Neural crest cell (in vitro differentiated cells): Measurements from ENCODE around the gene OSCAR. TPM values are rescaled to one million over a fixed set of nuclear protein-coding genes. Genes with fewer than 3 reads are reported as not detected.

Experiments used
- DNase-seq: peaks from one replicate; pipeline ENCODE4 v3.0.0; 2021; ENCODE audit warnings: low read depth, mixed read lengths, low spot score
- H3K27ac Mint-ChIP-seq: one replicate; pipeline ENCODE4 v1.8.0; 2021; ENCODE audit warnings: mild to moderate bottlenecking, mixed read lengths; ENCODE audit not compliant: unreplicated experiment
- H3K27me3 Mint-ChIP-seq: 2 replicates; pipeline ENCODE4 v1.8.0; 2021; ENCODE audit warnings: low read depth, mild to moderate bottlenecking, mixed read lengths
- H3K36me3 Mint-ChIP-seq: 2 replicates; pipeline ENCODE4 v1.8.0; 2021; ENCODE audit warnings: low read depth, mild to moderate bottlenecking, mixed read lengths
- H3K4me1 Mint-ChIP-seq: 2 replicates; pipeline ENCODE4 v1.8.0; 2021; ENCODE audit warnings: mixed read lengths
- H3K4me3 Mint-ChIP-seq: one replicate; pipeline ENCODE4 v1.8.0; 2021; ENCODE audit warnings: mild to moderate bottlenecking, mixed read lengths
- H3K9me3 Mint-ChIP-seq: 2 replicates; pipeline ENCODE4 v1.8.0; 2021; ENCODE audit warnings: mixed read lengths
- total RNA-seq: library from RNA; stranded (reverse); gene quantifications from 2 replicates; pipeline ENCODE4 v1.2.1, GENCODE V29; 2021
- TF ChIP-seq, protein P1 (sequence below): fragments of 200-600 bp; sonication (generic); conservative IDR thresholded peaks from 2 replicates; pipeline ENCODE4 v1.5.0; 2021; ENCODE audit warnings: antibody characterized with exemption, mild to moderate bottlenecking

The OSCAR gene
- total RNA-seq, 1 donor from 2014 or later: not detected

DNA sequence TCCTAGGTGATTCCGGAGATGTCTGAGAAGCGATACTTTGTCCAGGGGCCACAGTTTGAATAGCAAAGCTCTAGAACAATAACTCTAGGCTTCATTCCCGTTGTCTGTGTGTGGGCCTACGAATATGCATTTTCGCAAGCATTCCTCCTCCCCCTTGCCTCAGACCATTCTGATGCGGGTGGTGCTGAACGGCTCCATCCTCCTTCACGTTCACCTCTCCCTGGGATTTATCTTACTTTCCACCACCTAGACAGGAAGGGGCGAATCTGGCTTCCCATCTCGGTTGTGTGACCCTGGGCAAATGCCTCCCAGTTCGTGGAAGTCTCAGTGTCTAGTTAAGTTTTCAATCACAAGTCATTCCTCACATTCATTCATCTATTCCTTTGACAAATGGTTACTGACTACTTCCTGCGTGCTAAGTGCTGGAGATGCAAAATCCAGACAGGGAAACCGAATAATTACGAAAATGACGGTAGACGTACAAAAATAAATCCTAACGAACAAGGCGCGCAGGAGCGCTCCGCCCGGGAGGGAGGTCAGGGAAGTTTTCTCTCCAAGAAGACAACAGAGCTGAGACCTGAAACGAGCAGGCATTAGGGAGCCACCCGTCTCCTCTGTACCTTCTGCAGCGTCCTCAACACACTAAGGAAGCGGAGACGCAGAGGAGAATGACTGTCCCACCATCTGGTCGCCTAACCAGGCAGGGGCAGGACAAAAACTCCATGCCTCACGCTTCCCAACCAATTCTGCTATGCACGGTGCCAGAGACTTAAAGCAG is 35.7 kb upstream of the OSCAR start:
- H3K9me3 Mint-ChIP-seq: no peaks in the 10 kb centered on the region
- H3K27me3 Mint-ChIP-seq: peaks cover 14% of the 10 kb centered on the region
- TF ChIP-seq, protein P1, sequence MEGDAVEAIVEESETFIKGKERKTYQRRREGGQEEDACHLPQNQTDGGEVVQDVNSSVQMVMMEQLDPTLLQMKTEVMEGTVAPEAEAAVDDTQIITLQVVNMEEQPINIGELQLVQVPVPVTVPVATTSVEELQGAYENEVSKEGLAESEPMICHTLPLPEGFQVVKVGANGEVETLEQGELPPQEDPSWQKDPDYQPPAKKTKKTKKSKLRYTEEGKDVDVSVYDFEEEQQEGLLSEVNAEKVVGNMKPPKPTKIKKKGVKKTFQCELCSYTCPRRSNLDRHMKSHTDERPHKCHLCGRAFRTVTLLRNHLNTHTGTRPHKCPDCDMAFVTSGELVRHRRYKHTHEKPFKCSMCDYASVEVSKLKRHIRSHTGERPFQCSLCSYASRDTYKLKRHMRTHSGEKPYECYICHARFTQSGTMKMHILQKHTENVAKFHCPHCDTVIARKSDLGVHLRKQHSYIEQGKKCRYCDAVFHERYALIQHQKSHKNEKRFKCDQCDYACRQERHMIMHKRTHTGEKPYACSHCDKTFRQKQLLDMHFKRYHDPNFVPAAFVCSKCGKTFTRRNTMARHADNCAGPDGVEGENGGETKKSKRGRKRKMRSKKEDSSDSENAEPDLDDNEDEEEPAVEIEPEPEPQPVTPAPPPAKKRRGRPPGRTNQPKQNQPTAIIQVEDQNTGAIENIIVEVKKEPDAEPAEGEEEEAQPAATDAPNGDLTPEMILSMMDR: no peak
- H3K27ac Mint-ChIP-seq: peak overlapping the region; percentile 61
- peak overlapping the region; percentile 90 for H3K4me3 Mint-ChIP-seq
- H3K4me1 Mint-ChIP-seq: peaks cover 38% of the 10 kb centered on the region
- no peaks in the 10 kb centered on the region for H3K36me3 Mint-ChIP-seq
- no peak for DNase-seq

DNA sequence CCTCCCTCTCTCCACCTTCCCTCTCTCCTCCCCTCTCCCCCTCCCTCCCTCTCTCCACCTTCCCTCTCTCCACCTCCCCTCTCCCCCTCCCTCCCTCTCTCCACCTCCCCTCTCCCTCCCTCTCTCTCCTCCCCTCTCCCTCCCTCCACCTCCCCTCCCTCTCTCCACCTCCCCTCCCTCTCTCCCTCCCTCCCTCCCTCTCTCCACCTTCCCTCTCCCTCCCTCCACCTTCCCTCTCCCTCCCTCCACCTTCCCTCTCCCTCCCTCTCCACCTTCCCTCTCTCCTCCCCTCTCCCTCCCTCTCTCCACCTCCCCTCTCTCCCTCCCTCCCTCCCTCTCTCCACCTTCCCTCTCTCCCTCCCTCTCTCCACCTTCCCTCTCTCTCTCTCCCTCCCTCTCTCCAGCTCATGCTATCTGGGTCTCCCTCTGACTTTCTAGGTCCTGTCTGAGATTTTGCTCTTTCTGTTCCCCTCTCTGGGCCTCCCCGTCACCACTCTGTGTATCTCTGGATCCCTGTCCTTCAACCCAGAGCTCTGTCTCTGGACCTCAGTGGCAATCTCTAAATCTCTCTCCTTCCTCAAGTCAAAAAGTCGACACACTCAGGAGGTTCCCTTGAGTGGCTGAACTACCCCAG is 33.5 kb upstream of the OSCAR start:
- TF ChIP-seq, protein P1: no peak
- no peak for DNase-seq
- Mint-ChIP-seq H3K4me3 (peak overlapping the region; percentile 57), H3K4me1 (peaks cover 24% of the 10 kb centered on the region), H3K27ac (no peak overlapping the region), H3K27me3 (peaks cover 14% of the 10 kb centered on the region), H3K9me3 (no peaks in the 10 kb centered on the region), H3K36me3 (no peaks in the 10 kb centered on the region)

DNA sequence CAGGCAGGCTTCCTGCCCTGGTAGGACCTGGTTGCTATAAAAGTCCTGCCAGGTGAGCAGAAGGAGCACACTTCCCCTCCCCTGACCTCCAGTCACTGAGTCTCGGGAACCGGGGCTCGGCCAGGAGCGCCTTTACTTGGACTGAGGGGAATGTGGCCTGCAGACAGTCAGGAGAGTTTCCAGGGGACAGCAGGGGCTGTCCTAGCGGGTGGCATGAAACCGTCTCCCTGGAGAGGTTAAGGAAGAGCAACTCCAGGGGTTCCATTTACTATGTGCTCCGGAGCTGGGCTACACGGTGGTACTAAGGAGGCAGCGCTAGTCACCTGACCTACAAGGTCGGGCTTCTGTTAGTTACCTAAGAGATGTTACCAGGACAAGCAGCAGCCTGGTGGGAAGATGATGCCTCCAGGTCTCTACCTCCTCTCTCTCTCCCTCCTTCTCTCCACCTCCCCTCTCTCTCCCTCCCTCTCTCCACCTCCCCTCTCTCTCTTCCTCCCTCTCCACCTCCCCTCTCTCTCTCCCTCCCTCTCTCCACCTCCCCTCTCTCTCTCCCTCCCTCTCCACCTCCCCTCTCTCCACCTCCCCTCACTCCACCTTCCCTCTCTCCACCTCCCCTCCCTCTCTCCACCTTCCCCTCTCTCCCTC is 32.8 kb upstream of the OSCAR start:
- Mint-ChIP-seq H3K27me3 (peaks cover 14% of the 10 kb centered on the region), H3K4me1 (peaks cover 18% of the 10 kb centered on the region), H3K4me3 (no peak overlapping the region), H3K36me3 (no peaks in the 10 kb centered on the region), H3K27ac (no peak overlapping the region), H3K9me3 (no peaks in the 10 kb centered on the region)
- DNase-seq: no peak
- TF ChIP-seq, protein P1: no peak

DNA sequence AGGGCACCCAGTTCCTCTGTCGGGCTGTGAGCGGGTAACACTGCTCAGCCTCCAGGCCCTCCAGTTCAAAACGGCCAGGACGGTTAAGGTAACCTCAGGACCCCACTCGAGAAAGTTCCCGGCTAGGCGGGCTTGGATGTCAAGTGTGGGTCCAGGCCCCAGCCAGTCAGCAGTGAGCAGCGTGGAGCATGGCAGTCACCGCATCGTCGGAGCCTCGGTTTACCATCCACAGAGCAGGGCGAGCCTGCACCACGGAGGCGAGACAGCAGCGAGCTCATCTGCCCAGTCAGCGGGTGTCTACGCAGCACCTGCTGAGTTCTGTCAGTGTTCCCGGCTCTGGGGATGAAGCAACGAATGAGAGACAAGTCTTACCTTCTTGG is 29.0 kb upstream of the OSCAR start:
- Mint-ChIP-seq H3K27ac (no peak overlapping the region), H3K36me3 (no peaks in the 10 kb centered on the region)

More for the DNA sequence above, 29.0 kb upstream of the OSCAR start:
- Mint-ChIP-seq H3K4me3 (no peak overlapping the region), H3K9me3 (no peaks in the 10 kb centered on the region), H3K4me1 (no peaks in the 10 kb centered on the region), H3K27me3 (peaks cover 5% of the 10 kb centered on the region)
- TF ChIP-seq, protein P1: no peak
- no peak for DNase-seq
